Brain microvascular endothelial cell (primary cell): ENCODE data around the gene ALKBH3.

ENCODE experiments used
- DNase-seq: peaks from one replicate; pipeline ENCODE4 v3.0.0-alpha.2; 2020
- H3K27ac ChIP-seq: fragments of 250-450 bp; sonication (Bioruptor Pico); 2 replicates; pipeline ENCODE4 v1.5.1; 2020; ENCODE audit warnings: mild to moderate bottlenecking, moderate library complexity
- H3K27me3 ChIP-seq: fragments of 250-450 bp; sonication (Bioruptor Pico); replicated peaks from 2 replicates; pipeline ENCODE4 v1.5.1; 2020; ENCODE audit warnings: mild to moderate bottlenecking
- H3K36me3 ChIP-seq: fragments of 250-450 bp; sonication (Bioruptor Pico); replicated peaks from 2 replicates; pipeline ENCODE4 v1.5.1; 2020; ENCODE audit warnings: mild to moderate bottlenecking
- H3K4me3 ChIP-seq: 2 replicates; pipeline ENCODE4 v1.5.1; 2011; ENCODE audit warnings: low read depth, mild to moderate bottlenecking, control low read depth, low read length, moderate library complexity
- in situ Hi-C: cut with HindIII; loops from 2 replicates; pipeline ENCODE4 v1.10.0; 2017; ENCODE audit warnings: low sequenced_read_pairs, low pct_ligation_motif_present
- TF ChIP-seq, protein P1 (sequence below): IDR thresholded peaks from 2 replicates; pipeline ENCODE4 v1.5.1; 2011; ENCODE audit warnings: low read depth, mild to moderate bottlenecking, moderate library complexity, low read length, control low read depth, inconsistent platforms; ENCODE audit errors: missing control alignments

ALKBH3 gene

GRCh38 chr11:43927070-43927469, 46.4 kb downstream of the ALKBH3 start:
- DNase-seq = no peak
- in situ Hi-C loops = no loop called here
- Histone ChIP-seq H3K27me3 (no peaks in the 10 kb centered on the region), H3K4me3 (no peak overlapping the region), H3K36me3 (no peaks in the 10 kb centered on the region), H3K27ac (no peak overlapping the region)
- TF ChIP-seq, protein P1, sequence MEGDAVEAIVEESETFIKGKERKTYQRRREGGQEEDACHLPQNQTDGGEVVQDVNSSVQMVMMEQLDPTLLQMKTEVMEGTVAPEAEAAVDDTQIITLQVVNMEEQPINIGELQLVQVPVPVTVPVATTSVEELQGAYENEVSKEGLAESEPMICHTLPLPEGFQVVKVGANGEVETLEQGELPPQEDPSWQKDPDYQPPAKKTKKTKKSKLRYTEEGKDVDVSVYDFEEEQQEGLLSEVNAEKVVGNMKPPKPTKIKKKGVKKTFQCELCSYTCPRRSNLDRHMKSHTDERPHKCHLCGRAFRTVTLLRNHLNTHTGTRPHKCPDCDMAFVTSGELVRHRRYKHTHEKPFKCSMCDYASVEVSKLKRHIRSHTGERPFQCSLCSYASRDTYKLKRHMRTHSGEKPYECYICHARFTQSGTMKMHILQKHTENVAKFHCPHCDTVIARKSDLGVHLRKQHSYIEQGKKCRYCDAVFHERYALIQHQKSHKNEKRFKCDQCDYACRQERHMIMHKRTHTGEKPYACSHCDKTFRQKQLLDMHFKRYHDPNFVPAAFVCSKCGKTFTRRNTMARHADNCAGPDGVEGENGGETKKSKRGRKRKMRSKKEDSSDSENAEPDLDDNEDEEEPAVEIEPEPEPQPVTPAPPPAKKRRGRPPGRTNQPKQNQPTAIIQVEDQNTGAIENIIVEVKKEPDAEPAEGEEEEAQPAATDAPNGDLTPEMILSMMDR = no peak

- no peak overlapping the region for H3K27ac ChIP-seq
- in situ Hi-C loops = no loop called here
- no peaks in the 10 kb centered on the region for H3K27me3 ChIP-seq
- H3K4me3 ChIP-seq = no peak overlapping the region
- TF ChIP-seq, protein P1 = no peak
- DNase-seq = no peak
- no peaks in the 10 kb centered on the region for H3K36me3 ChIP-seq
Observed at GRCh38 chr11:43927925-43928707, 47.5 kb downstream of the ALKBH3 start.

- Histone ChIP-seq H3K27me3 (no peaks in the 10 kb centered on the region), H3K4me3 (no peak overlapping the region), H3K36me3 (no peaks in the 10 kb centered on the region), H3K27ac (no peak overlapping the region)
- TF ChIP-seq, protein P1 = no peak
- in situ Hi-C loops = no loop called here
- no peak for DNase-seq
Observed at GRCh38 chr11:43928721-43929120, 48.1 kb downstream of the ALKBH3 start.

DNA sequence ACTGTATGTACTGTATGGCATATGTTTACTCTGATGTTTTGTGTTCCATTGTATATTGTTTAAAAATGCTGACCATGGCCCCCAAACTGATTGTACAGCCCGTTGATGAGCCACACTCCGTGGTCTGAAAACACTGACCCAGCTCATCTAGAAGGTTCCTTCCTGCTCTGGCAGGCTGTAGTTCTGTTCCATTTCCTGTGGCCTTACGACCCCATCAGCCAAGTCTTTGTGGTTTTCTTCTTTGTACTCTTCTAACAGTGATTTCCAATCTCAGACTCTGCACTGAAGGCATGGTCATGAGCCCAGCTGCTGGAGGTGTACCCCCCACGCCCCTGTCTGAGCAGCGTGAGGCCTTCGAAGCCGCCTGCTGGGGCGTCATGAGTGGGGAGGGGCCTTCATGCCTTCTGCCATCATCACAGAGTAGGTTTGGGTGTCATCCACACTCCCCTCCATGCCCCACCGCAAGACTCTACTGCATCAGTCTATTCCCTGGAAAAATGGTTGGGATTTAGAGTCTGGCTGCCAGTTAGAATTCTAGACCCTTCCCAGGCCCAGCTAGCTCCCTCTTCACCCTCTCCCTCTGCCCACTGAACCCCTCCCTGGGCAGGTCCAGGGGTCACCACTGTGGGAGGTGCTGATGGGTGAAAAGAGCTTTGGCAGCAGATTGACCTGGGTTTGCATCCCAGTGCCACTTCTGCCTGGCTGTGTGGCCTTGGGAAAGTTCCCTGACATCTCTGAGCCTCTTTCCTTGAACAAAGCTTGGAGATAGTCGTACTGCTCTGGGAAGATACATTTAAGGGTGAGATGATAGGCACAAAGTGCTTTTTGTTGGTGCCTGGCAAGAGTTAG, 50.5 kb downstream of the ALKBH3 start:
- in situ Hi-C loops = no loop called here
- no peak overlapping the region for H3K27ac ChIP-seq
- DNase-seq = no peak
- no peaks in the 10 kb centered on the region for H3K36me3 ChIP-seq
- no peak overlapping the region for H3K4me3 ChIP-seq
- no peaks in the 10 kb centered on the region for H3K27me3 ChIP-seq
- TF ChIP-seq, protein P1 = no peak

GRCh38 chr11:43931717-43932039, 51.0 kb downstream of the ALKBH3 start:
- no peak for DNase-seq
- Histone ChIP-seq H3K27me3 (no peaks in the 10 kb centered on the region), H3K36me3 (no peaks in the 10 kb centered on the region), H3K27ac (no peak overlapping the region), H3K4me3 (no peak overlapping the region)
- in situ Hi-C loops = no loop called here
- TF ChIP-seq, protein P1 = no peak
